GM12892 (cell line): ENCODE results near the gene CDR2L.

Experiments used
- POLR2A ChIP-seq: IDR thresholded peaks from 2 replicates; pipeline ENCODE4 v1.6.1; 2011; ENCODE audit warnings: low read depth, low read length, control low read depth
- POLR2AphosphoS5 ChIP-seq: IDR thresholded peaks from 2 replicates; pipeline ENCODE4 v1.6.1; 2011; ENCODE audit warnings: low read depth, low read length, control low read depth

DNA sequence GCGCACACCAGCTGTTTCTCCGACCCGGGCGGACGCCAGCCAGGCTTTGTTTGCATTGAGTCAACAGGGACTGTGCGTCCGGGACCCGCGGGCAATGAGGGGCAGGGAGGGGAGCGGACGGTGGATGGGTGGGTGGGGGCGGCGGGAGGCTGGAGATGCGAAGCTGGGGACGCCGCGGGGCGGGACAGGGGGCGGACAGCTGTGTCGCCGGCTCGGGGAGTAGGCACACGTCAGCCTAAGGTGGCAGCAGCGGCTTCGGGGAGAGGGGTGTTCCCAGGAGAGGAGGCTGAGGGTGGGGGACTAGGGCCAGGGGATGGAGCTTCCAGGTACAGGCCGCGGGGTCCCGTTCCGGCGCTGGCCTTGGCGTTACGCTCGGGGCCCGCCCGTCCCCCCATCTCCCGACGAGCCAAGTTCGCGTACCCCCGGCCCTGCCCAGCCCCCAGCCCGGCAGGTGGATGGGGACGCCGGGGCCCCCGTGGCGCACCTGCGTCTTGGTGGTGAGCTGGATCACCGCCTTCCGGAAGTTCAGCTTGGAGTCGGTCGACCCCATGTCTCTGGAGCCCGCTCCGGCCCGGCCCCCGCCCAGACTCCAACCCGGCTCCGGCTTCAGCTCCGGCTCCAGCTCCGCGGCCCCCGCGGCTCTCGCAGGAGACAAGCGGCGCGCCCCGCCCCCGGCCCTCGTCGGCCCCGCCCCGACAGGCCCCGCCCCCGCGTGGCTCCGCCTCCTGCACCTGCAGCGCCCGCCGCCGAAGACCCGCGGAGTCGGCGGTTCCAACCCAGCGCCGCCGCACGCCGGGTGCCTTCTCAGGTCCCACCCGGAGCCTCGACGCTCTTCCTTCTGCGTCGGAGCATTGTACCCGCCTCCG is 15.1 kb upstream of the CDR2L start, which contains the start of gene HID1:
- no peak for TF ChIP-seq POLR2AphosphoS5
- no peak for TF ChIP-seq POLR2A
